SKM-1 treated with dmso at 0.1 percent for 144 hours (cell line): ENCODE results near the gene TEX35.
"Not testable (repeated sequence)": the region's sequence is repeated elsewhere in the genome, so short reads cannot be mapped to it uniquely, and the experiment has no call there.

Source experiments
- DNase-seq: peaks from one replicate; lab custom pipeline; 2025; ENCODE audit not compliant: unreplicated experiment; lab: John Stamatoyannopoulos, UW

The TEX35 gene

GRCh38 chr1:178494569-178494971 is 18.3 kb upstream of the TEX35 start:
- no peak for DNase-seq

DNA sequence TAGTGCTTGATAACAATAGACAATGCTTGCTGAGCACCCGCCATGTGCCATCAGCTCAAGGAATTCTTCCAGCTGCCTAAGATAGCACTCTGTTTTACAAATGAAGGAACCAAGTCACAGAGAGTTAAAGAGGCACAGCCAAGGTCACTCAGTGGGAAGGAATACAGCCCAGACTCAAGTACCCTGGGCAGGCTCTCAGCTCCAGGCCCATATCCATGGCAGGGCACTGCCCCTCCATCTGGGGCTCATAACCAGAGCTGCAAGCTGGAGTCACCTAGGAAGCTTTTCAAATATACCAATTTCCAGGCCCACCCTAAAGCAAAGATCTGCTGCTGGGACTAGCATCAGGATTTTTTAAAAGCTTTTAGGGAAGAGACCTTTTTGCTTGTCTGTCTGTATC is 17.8 kb upstream of the TEX35 start:
- DNase-seq: no peak

GRCh38 chr1:178495741-178496409 is 17.0 kb upstream of the TEX35 start:
- no peak for DNase-seq

DNA sequence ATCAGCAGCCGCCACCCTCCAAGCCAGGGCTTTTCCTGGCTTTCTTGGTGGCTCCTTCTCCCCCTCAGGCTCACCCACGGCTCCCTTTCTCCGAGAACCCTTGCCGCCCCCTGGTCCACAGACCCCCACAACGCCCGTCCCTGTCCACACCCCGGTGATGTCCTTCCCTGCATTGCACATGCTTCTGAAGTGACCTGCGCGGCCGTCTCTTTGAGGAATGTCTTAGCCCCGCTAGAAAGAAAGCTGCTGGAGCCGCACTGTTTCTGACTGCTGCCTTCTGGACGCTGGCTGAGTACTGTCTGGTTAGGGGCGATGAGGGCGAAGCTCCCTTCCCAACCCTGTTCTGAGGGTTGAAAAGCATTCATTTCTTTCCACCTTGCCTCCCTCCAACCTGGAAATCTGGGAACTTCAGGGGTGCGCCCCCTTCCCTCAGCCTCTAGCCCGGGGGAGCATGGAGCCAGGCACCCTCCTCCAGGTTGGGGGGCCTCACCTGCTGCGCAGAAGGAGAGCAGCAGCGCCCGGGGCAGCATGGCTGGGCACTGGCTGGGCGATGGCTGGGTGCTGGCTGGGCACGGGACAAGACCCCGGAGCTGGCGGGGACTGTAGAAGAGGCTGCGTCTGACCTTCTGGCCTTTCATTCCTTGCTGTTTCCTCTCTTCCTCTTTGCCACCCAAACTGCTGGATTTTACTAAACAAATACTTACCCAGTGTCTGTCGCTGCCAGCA is 16.3 kb upstream of the TEX35 start, which contains the start of gene CLEC20A:
TSS of gene CLEC20A (minus strand) at position 555 of the 726 bp plus-strand sequence. CDS start at position 530, 25 bp downstream.
- no peak for DNase-seq

DNA sequence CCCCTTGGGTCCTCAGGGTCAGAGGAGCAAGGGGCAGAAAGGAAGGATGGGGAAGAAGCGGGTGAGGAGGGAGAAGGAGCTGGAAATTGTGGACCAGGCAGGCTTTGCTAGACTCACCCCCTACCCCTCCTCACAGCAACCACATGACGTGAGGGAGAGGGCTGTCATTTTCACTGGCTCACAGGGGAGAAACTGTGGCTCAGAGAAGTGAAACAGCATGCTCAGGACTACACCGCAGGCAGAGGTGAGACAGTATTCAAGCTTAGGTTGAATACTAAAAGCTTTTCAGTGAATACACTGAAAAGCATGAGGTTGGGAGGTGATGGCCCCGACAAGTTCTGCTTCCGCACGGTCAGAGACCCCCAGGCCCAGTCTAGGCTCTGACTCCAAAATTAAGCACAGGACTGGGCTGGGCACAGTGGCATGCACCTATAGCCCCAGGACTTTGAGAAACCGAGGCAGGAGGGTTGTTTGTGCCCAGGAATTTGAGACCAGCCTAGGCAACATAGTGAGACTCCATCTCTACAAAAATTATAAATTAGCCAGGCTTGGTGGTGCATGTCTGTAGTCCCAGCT is 14.9 kb upstream of the TEX35 start:
- DNase-seq: no peak

DNA sequence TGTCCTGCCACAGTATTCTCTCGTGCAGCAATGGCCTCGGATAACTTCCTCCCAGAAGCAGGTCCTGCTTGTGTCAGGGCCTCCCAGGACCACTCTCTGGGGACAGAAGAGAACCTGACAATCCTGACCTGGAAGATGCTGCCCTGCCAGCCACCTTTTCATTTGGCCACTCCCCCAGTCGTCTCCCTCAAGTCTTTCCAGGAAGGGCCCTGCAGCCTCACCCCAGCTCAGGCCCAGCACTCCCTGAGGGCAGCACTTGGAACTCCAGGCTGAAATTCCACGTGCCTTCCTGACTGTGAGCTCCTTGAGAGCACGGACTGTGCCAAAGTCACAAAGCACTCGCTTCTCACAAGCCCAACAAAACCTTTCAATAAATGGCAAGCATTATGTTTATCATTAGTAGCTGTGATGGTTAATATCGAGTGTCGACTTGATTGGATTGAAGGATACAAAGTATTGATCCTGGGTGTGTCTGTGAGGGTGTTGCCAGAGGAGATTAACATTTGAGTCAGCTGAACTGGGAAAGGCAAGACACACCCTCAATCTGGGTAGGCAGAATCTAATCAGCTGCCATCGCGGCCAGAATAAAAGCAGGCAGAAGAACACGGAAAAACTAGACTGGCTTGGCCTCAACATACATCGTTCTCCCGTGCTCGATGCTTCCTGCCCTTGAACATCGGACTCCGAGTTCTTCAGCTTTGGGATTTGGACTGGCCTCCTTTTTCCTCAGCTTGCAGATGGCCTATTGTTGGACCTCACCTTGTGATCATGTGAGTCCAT is 13.8 kb upstream of the TEX35 start:
- no peak for DNase-seq

DNA sequence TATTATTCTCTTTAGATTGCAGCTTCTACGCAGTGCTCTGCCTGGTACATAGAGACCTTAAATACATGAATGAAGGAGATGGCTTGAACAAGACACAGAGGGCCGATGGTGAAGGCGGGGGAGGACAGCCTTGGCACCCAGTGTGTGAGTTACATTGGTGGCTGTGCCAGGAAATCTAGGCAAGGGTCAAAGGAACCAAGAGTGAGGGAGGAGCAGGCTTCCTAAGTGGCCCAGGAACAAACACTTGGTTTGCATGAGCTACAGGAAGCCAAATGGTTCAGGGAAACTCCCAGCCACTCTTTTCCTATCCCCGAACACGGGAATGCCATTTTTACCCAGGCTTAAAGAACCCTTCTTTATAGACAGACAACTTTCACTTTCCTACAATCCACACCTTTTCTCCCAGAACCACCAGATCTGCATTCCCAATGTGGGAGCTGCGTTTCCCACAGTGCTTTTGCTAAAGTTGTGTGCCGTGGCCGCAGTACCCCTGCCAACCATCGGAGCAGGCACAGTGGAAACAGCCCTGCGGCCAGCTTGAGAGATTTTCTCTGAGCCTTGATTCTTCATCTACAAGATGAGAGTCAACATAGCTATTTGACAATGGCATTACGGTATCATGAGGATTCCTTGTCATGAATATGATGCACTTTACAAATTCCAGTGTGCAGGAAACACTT is 12.7 kb upstream of the TEX35 start:
- DNase-seq: no peak

DNA sequence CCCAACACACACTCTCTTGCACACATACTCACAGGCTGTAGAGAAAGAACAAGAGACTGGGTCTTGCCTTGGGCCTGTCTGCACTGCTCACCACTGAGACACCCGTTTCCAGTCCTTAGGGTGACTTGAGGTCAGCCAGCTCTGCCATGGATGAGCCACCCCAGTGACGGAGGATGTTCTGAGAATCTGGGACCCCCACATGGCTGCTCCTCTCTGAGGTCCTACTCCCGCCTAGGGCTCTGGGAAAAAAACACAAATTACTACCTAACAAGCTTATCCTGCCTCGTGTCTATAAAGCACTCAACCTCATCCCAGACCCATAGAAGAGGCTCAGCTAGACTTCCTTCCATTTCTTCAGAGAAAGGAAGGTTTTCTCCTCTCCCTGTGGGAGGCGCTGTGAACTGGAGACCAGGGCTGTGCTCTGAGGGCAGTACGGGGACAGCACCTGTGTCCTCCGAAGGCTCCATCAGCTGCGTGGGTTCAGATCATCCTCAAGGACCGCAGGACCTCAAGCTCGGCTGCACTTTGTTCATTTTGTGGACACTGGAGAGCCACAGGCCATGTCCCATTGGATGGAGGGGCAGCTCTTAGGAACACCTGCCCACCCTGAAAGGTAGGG is 11.9 kb upstream of the TEX35 start:
- DNase-seq: no peak

- DNase-seq: peak; percentile 55
Measured at GRCh38 chr1:178501705-178502329, 11.1 kb upstream of the TEX35 start.

- DNase-seq: no peak
Measured at GRCh38 chr1:178502330-178502714, 10.6 kb upstream of the TEX35 start.

GRCh38 chr1:178502856-178503255 is 10.1 kb upstream of the TEX35 start:
- no peak for DNase-seq

- not testable (repeated sequence) for DNase-seq
Measured at GRCh38 chr1:178503316-178503715, 9.6 kb upstream of the TEX35 start.

DNA sequence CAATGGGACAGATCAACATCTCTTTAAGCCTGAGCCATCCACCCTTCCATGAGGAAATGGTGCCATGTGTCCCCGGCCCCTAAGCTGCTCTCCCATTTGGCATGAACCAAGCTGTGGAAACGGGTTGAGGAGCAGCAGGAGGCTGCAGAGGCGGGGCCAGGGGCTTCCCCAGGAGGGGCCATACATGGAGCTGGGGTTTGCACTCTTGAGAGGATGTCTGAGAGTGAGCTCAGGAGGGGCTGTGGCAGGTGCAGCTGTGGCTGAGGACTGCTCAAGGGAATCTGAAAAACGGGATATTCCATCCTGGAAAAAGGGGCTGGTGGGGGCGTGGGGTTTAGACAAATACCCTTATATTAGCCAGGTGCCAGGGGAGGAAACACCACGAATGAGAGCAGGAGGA is 9.1 kb upstream of the TEX35 start:
- no peak for DNase-seq

- no peak for DNase-seq
Measured at GRCh38 chr1:178504286-178504685, 8.6 kb upstream of the TEX35 start.

DNA sequence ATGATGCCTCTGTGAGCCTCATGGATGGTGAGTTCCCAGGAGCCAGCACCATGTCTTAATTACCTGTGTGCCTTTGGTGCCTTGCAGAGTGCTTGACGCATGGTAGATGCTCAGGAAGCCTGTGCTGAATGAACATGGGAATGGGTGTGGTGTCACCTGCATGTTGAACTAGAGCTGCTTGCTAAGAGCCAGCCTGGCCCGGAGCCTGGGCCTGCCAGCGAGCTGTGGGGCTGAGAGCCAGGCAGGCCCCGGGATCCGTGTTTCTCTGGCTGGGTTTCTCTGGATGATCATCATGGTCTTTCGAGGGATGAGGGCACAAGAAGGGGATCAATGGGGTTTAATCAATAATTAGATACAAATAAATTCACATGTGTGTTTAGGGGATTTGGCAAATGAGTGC is 6.7 kb upstream of the TEX35 start:
- no peak for DNase-seq

- DNase-seq: no peak
Measured at GRCh38 chr1:178506669-178507068, 6.2 kb upstream of the TEX35 start.

GRCh38 chr1:178509414-178510007 is 3.4 kb upstream of the TEX35 start:
- DNase-seq: no peak

DNA sequence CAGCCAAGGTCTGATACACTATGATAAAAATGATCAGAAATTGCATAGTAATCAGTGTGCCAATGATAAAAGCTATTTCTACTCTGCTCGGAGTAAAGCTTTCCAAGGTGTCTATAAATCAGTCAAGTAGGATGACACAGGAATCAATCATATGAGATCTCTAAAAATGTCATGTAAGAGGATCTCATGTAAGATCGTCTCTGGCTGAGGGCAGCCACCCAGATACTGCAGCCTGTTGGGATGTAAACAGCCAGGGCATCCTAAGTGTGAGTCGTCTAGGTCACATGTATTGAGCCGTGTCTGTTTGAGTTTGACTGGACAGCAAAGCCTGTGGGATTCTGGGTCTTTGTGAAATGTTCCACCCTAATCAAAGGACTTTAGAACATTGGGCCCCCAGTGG is 2.8 kb upstream of the TEX35 start:
- no peak for DNase-seq

DNA sequence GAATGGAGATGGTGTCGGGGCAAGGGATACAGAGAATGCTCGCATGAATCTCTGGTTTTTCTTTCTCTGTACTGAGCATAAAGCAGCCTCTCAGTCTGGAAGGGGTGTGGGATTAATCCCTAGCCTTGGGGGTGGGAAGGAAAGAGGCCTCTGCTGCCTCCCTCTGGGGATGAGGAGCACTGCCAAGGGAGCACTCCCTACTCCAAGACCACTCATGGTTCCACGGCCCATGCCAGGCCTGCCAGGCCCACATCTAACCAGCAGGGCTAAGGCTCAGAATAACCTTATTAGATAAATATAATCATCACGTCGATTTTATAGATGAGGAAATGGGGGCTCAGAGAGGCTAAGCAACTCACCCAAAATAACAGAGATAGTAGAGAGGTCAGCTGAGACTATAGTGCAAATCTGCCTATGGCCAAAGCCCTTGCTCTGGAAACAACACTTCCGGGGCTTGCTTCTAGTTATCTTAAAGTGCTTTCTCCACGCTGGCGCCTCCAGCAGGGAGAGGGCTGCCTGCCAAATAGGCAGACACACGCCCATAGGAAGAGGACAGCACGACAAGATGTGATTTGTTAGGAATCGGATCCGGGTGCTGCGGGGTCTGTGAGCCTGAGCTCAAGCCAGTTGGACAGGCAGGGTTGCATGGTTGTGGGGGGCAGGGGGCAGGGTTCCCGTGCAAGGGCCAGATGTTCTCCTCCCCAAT is 522 bp downstream of the TEX35 start:
- no peak for DNase-seq
